Measurements from ENCODE around the gene ZG16.

ZG16 gene

DNA sequence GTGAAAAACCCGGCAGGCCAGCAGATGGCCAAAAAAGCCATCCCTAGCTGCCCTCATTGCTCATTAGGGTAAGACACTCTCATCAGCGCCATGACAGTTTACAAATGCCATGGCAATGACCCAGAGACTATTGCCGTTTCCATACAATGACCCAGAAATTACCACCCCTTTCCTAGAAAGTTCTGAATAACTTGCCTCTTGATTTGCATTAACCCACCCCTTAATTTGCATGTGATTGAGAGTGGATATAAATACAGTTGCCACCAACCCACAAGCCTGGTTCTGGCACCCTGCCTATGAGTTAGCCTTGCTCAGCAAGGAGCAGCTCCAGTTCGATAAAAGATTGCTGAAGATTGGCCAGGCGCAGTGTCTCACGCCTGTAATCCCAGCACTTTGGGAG lies 16.2 kb upstream of the ZG16 start:
- TF ChIP-seq TAF1 (IDR thresholded peaks at IDR 0.05; ENCODE audit: borderline replicate concordance, insufficient read depth, low read length) (no peak), SIN3A (IDR thresholded peaks at IDR 0.05; ENCODE audit: borderline replicate concordance, insufficient read depth, low read length) (no peak)
- TF ChIP-seq, protein P1, sequence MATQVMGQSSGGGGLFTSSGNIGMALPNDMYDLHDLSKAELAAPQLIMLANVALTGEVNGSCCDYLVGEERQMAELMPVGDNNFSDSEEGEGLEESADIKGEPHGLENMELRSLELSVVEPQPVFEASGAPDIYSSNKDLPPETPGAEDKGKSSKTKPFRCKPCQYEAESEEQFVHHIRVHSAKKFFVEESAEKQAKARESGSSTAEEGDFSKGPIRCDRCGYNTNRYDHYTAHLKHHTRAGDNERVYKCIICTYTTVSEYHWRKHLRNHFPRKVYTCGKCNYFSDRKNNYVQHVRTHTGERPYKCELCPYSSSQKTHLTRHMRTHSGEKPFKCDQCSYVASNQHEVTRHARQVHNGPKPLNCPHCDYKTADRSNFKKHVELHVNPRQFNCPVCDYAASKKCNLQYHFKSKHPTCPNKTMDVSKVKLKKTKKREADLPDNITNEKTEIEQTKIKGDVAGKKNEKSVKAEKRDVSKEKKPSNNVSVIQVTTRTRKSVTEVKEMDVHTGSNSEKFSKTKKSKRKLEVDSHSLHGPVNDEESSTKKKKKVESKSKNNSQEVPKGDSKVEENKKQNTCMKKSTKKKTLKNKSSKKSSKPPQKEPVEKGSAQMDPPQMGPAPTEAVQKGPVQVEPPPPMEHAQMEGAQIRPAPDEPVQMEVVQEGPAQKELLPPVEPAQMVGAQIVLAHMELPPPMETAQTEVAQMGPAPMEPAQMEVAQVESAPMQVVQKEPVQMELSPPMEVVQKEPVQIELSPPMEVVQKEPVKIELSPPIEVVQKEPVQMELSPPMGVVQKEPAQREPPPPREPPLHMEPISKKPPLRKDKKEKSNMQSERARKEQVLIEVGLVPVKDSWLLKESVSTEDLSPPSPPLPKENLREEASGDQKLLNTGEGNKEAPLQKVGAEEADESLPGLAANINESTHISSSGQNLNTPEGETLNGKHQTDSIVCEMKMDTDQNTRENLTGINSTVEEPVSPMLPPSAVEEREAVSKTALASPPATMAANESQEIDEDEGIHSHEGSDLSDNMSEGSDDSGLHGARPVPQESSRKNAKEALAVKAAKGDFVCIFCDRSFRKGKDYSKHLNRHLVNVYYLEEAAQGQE (IDR thresholded peaks at IDR 0.05; ENCODE audit: insufficient read depth in 1 of 2, low read depth in 2 of 2, low read length in 2 of 2) = no peak

GRCh38 chr16:29763326-29763725 lies 14.7 kb upstream of the ZG16 start:
- TF ChIP-seq, protein P1 (IDR thresholded peaks at IDR 0.05; ENCODE audit: insufficient read depth in 1 of 2, low read depth in 2 of 2, low read length in 2 of 2) = no peak
- TF ChIP-seq FOXP2 (optimal IDR thresholded peaks at IDR 0.05; ENCODE audit: borderline replicate concordance, extremely low read depth, extremely low read length, insufficient read depth) (no peak), TAF1 (IDR thresholded peaks at IDR 0.05; ENCODE audit: borderline replicate concordance, insufficient read depth, low read length) (no peak), POLR2AphosphoS5 (IDR thresholded peaks at IDR 0.05; ENCODE audit: low read depth, low read length) (no peak), SIN3A (IDR thresholded peaks at IDR 0.05; ENCODE audit: borderline replicate concordance, insufficient read depth, low read length) (no peak)

GRCh38 chr16:29765167-29766032 lies 12.7 kb upstream of the ZG16 start:
- TF ChIP-seq FOXP2 (optimal IDR thresholded peaks at IDR 0.05; ENCODE audit: borderline replicate concordance, extremely low read depth, extremely low read length, insufficient read depth) = no peak
- TF ChIP-seq TAF1 (IDR thresholded peaks at IDR 0.05; ENCODE audit: borderline replicate concordance, insufficient read depth, low read length) = no peak
- TF ChIP-seq, protein P1 (IDR thresholded peaks at IDR 0.05; ENCODE audit: insufficient read depth in 1 of 2, low read depth in 2 of 2, low read length in 2 of 2) = no peak
- no peak for TF ChIP-seq POLR2AphosphoS5 (IDR thresholded peaks at IDR 0.05; ENCODE audit: low read depth, low read length)
- TF ChIP-seq SIN3A (IDR thresholded peaks at IDR 0.05; ENCODE audit: borderline replicate concordance, insufficient read depth, low read length) = no peak

DNA sequence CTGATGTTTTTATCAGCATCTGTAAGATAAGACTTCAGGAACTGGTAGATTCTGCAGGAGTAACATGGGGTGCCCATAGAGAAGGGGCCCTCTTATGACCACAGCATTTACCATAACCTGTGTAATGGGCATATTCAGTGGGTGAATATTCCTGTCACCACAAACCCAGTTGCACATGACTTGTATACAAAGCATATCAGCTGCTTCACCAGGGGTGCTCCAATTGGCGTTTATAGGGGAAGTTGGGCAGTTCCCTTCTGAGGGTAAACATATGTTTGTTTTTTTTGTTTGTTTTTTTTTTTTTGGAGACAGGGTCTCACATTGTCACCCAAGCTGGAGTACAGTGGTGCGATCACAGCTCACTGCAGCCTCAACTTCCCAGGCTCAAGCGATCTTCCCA lies 11.5 kb upstream of the ZG16 start:
- TF ChIP-seq POLR2AphosphoS5 (IDR thresholded peaks at IDR 0.05; ENCODE audit: low read depth, low read length) (no peak), SIN3A (IDR thresholded peaks at IDR 0.05; ENCODE audit: borderline replicate concordance, insufficient read depth, low read length) (no peak), TAF1 (IDR thresholded peaks at IDR 0.05; ENCODE audit: borderline replicate concordance, insufficient read depth, low read length) (no peak), FOXP2 (optimal IDR thresholded peaks at IDR 0.05; ENCODE audit: borderline replicate concordance, extremely low read depth, extremely low read length, insufficient read depth) (no peak)
- TF ChIP-seq, protein P1 (IDR thresholded peaks at IDR 0.05; ENCODE audit: insufficient read depth in 1 of 2, low read depth in 2 of 2, low read length in 2 of 2) = no peak
